SU-DHL-6 (cell line): ENCODE measurements around the gene SNX25.
"Not testable (repeated sequence)": the region's sequence is repeated elsewhere in the genome, so short reads cannot be mapped to it uniquely, and the experiment has no call there.

ENCODE experiments used
- H2AFZ ChIP-seq: fragments of 200-600 bp; sonication (generic); 2 replicates; pipeline ENCODE4 v1.6.1; 2014; ENCODE audit warnings: low read depth, mild to moderate bottlenecking, moderate library complexity, mixed read lengths, antibody characterized with exemption, low read length; ENCODE audit not compliant: severe bottlenecking
- H3F3A ChIP-seq: fragments of 200-600 bp; shearing (Covaris generic); 2 replicates; pipeline ENCODE4 v1.6.0; 2016; ENCODE audit warnings: antibody characterized with exemption, mild to moderate bottlenecking; ENCODE audit not compliant: insufficient read depth
- H3K27ac ChIP-seq: fragments of 200-600 bp; sonication (generic); 2 replicates; pipeline ENCODE4 v1.5.1; 2016; ENCODE audit warnings: low read depth, mild to moderate bottlenecking, low read length, moderate library complexity, mixed read lengths
- H3K27me3 ChIP-seq: fragments of 200-600 bp; sonication (generic), shearing (Covaris generic); 2 replicates; pipeline ENCODE4 v1.6.0; 2014; ENCODE audit warnings: mild to moderate bottlenecking, low read length
- H3K36me3 ChIP-seq: fragments of 200-600 bp; sonication (generic); 2 replicates; pipeline ENCODE4 v1.6.1; 2014; ENCODE audit warnings: mild to moderate bottlenecking, low read length, mixed read lengths
- H3K4me2 ChIP-seq: fragments of 300-600, 200-600 bp; shearing (Covaris generic), sonication (generic); 2 replicates; pipeline ENCODE4 v1.6.0; 2014; ENCODE audit warnings: low read length, low read depth, mild to moderate bottlenecking; ENCODE audit not compliant: poor library complexity, severe bottlenecking
- H3K4me3 ChIP-seq: fragments of 200-600 bp; sonication (generic); 2 replicates; pipeline ENCODE4 v1.5.1; 2014; ENCODE audit warnings: antibody characterized with exemption, low read length, mild to moderate bottlenecking, mixed read lengths; ENCODE audit not compliant: insufficient read depth, poor library complexity, severe bottlenecking
- H3K79me2 ChIP-seq: fragments of 200-600 bp; sonication (generic); 2 replicates; pipeline ENCODE4 v1.6.1; 2014; ENCODE audit warnings: mild to moderate bottlenecking, low read length, moderate library complexity; ENCODE audit not compliant: insufficient read depth
- H3K9ac ChIP-seq: fragments of 200-600 bp; sonication (generic); 2 replicates; pipeline ENCODE4 v1.7.0; 2014; ENCODE audit warnings: mild to moderate bottlenecking, low read length
- H3K9me2 ChIP-seq: fragments of 200-600 bp; sonication (generic); replicated peaks from 2 replicates; pipeline ENCODE4 v1.6.1; 2014; ENCODE audit warnings: low read length; ENCODE audit not compliant: insufficient read depth
- H3K9me3 ChIP-seq: fragments of 200-600 bp; sonication (generic); 2 replicates; pipeline ENCODE4 v1.6.1; 2014; ENCODE audit warnings: low read length, mixed read lengths; ENCODE audit not compliant: insufficient read depth
- H4K20me1 ChIP-seq: fragments of 200-600 bp; sonication (generic); 2 replicates; pipeline ENCODE4 v1.6.1; 2014; ENCODE audit warnings: low read depth, mild to moderate bottlenecking, antibody characterized with exemption, low read length, moderate library complexity, mixed read lengths
- EZH2phosphoT487 ChIP-seq: fragments of 200-600 bp; sonication (generic), shearing (Covaris generic); conservative IDR thresholded peaks from 2 replicates; pipeline ENCODE4 v1.6.1; 2018; ENCODE audit warnings: mild to moderate bottlenecking, antibody characterized with exemption, low read length, moderate library complexity, mixed read lengths
- TF ChIP-seq, protein P1 (sequence below): fragments of 200-600 bp; sonication (generic); IDR thresholded peaks from one replicate; pipeline ENCODE4 v1.5.1; 2017; ENCODE audit warnings: antibody characterized with exemption, mild to moderate bottlenecking, low read length, moderate library complexity; ENCODE audit not compliant: insufficient read depth, poor library complexity, severe bottlenecking

The SNX25 gene

DNA sequence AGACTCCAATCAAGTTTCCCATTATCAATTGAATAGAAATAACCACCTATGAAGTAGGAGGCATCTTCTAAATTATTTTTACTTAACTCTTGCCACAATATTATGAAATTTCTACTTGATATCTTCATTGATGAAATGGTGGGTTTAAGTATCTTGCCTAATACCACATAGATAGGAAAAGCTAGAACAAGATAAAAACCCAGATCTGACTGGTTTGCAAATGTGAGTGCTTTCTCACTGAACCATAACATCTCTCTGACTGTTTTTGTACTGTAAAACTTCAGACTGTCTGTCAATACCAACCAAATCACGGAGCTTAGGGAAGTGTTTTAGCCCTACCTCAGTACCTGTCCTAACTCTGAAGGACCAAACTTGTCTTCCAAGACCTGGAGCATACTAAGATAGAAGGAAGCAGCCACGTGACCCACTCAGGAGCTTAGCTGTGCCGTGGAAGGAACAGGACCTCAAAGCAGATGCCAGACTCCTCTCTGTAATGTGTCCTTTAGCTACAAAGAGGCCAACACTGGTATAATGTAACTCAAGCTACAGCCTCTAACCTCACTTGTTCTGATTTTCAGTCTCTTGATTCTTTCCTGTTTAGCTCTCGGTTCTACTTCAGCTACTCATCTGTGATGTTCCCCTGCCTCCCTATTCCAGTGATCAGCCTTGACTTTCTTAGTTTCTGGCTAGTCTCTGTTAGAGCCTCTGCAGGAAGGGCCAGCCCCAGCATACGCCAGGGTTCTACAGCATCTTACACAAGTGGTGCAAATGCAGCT lies 101.9 kb downstream of the SNX25 start:
- TF ChIP-seq, protein P1, sequence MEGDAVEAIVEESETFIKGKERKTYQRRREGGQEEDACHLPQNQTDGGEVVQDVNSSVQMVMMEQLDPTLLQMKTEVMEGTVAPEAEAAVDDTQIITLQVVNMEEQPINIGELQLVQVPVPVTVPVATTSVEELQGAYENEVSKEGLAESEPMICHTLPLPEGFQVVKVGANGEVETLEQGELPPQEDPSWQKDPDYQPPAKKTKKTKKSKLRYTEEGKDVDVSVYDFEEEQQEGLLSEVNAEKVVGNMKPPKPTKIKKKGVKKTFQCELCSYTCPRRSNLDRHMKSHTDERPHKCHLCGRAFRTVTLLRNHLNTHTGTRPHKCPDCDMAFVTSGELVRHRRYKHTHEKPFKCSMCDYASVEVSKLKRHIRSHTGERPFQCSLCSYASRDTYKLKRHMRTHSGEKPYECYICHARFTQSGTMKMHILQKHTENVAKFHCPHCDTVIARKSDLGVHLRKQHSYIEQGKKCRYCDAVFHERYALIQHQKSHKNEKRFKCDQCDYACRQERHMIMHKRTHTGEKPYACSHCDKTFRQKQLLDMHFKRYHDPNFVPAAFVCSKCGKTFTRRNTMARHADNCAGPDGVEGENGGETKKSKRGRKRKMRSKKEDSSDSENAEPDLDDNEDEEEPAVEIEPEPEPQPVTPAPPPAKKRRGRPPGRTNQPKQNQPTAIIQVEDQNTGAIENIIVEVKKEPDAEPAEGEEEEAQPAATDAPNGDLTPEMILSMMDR, result no peak
- no peak for TF ChIP-seq EZH2phosphoT487
- Histone ChIP-seq H3K4me2 (no peak overlapping the region), H4K20me1 (no peaks in the 10 kb centered on the region), H3K9me3 (no peaks in the 10 kb centered on the region), H3K36me3 (peaks cover 6% of the 10 kb centered on the region; the same call in 1 of the 2 replicates), H3K4me3 (no peak overlapping the region), H3K79me2 (no peaks in the 10 kb centered on the region), H3K27me3 (no peaks in the 10 kb centered on the region), H3F3A (no peaks in the 10 kb centered on the region), H3K9ac (no peak overlapping the region), H3K9me2 (no peaks in the 10 kb centered on the region), H2AFZ (no peak overlapping the region), H3K27ac (no peak overlapping the region)

DNA sequence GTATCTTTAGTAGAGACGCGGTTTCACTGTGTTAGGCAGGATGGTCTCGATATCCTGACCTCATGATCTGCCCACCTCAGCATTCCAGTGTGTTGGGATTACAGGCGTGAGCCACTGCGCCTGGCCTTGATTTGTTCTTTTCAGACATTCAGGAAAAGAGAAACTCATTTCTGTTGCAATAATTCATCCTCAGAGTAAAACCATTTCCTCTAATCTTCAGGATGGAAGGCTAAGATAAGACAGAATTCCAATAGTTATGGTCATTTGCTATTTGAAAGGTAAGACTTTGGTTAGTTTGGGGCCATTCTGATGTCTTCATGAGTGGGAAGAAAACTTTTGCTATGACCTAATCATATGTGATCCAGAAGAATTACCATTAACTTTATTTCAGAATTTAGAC lies 103.3 kb downstream of the SNX25 start:
- Histone ChIP-seq H3K4me2 (no peak overlapping the region), H3K9me3 (no peaks in the 10 kb centered on the region), H3K9me2 (no peaks in the 10 kb centered on the region), H3K27ac (no peak overlapping the region), H3F3A (no peaks in the 10 kb centered on the region), H3K9ac (no peak overlapping the region), H2AFZ (no peak overlapping the region), H3K27me3 (no peaks in the 10 kb centered on the region), H3K4me3 (no peak overlapping the region), H4K20me1 (no peaks in the 10 kb centered on the region), H3K36me3 (peaks cover 6% of the 10 kb centered on the region; the same call in 1 of the 2 replicates), H3K79me2 (no peaks in the 10 kb centered on the region)
- no peak for TF ChIP-seq EZH2phosphoT487
- TF ChIP-seq, protein P1, result no peak

DNA sequence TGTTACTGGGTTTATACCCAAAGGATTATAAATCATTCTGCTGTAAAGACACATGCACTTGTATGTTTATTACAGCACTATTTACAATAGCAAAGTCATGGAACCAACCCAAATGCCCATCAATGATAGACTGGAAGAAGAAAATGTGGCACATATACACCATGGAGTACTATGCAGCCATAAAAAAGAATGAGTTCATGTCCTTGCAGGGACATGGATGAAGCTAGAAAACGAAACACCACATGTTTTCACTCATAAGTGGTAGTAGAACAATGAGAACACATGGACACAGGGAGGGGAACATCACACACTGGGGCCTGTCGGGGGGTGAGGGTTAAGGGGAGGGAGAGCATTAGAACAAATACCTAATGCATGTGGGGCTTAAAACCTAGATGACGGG lies 108.1 kb downstream of the SNX25 start:
- H3K27me3 ChIP-seq, H3K27ac ChIP-seq, H3K79me2 ChIP-seq, H3K4me2 ChIP-seq, H3K4me3 ChIP-seq, H3F3A ChIP-seq, H4K20me1 ChIP-seq, H3K9me3 ChIP-seq, H3K9me2 ChIP-seq, H2AFZ ChIP-seq, H3K9ac ChIP-seq: not testable (repeated sequence)
- peaks cover 11% of the 10 kb centered on the region; the same call in 1 of the 2 replicates for H3K36me3 ChIP-seq

DNA sequence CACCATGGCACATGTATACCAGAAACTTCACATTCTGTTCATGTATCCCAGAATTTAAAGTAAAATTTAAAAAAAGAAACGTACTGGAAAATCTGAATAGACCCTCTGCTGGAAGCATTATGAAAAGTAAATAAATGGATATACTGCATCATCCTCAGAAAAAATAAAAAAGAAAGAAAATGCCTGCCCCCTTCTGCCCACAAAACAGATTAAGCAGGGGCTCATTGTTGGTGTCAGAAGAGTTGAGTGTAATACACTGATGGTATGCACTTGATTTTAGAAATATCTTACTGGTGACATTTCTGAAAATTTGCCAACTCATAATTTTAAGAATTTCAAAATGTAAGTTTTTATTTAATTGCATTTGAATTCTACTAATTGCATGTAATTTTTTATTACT lies 108.5 kb downstream of the SNX25 start:
- no peak overlapping the region for H3K4me2 ChIP-seq
- no peaks in the 10 kb centered on the region for H3K79me2 ChIP-seq
- H3K27me3 ChIP-seq, result no peaks in the 10 kb centered on the region
- peaks cover 11% of the 10 kb centered on the region; the same call in 1 of the 2 replicates for H3K36me3 ChIP-seq
- no peak overlapping the region for H3K4me3 ChIP-seq
- H3K27ac ChIP-seq, result no peak overlapping the region
- H3K9me2 ChIP-seq, result no peaks in the 10 kb centered on the region
- TF ChIP-seq, protein P1, result no peak
- TF ChIP-seq EZH2phosphoT487, result no peak
- no peaks in the 10 kb centered on the region for H3F3A ChIP-seq
- H3K9ac ChIP-seq, result no peak overlapping the region
- H2AFZ ChIP-seq, result no peak overlapping the region
- H3K9me3 ChIP-seq, result no peaks in the 10 kb centered on the region
- H4K20me1 ChIP-seq, result no peaks in the 10 kb centered on the region
